HG02885 (cell line): ENCODE results near the gene AK3.
"Not testable (repeated sequence)": the region's sequence is repeated elsewhere in the genome, so short reads cannot be mapped to it uniquely, and the experiment has no call there.

Experiments used
- ATAC-seq: cut with Tn5 transposase; IDR thresholded peaks from one replicate; pipeline ENCODE4 v1.9.1; 2021; ENCODE audit warnings: mild to moderate bottlenecking; ENCODE audit not compliant: unreplicated experiment, poor library complexity

AK3 gene

GRCh38 chr9:4670591-4670990, 70.4 kb downstream of the AK3 start:
- ATAC-seq, result no peak

- no peak for ATAC-seq
Measured at GRCh38 chr9:4669890-4670289, 71.1 kb downstream of the AK3 start.

- ATAC-seq, result no peak
Measured at GRCh38 chr9:4668604-4669003, 72.4 kb downstream of the AK3 start.

- ATAC-seq, result no peak
Measured at GRCh38 chr9:4667681-4668080, 73.3 kb downstream of the AK3 start.

- ATAC-seq, result peak; percentile 40
Measured at GRCh38 chr9:4666042-4666699, 74.8 kb downstream of the AK3 start, which contains the start of gene SPATA6L. SPATA6L (minus strand) TSS chr9:4666480; CDS start chr9:4666250, 230 bp downstream.

- ATAC-seq, result no peak
Measured at GRCh38 chr9:4665357-4665756, 75.6 kb downstream of the AK3 start.

GRCh38 chr9:4663956-4664355, 77.0 kb downstream of the AK3 start:
- no peak for ATAC-seq

- no peak for ATAC-seq
Measured at GRCh38 chr9:4662989-4663792, 77.8 kb downstream of the AK3 start.

GRCh38 chr9:4662108-4662988, 78.7 kb downstream of the AK3 start, which contains the start of gene PLPP6:
PLPP6 (plus strand) TSS chr9:4662294; CDS start chr9:4662376, 82 bp downstream.
- ATAC-seq, result peak; percentile 87

GRCh38 chr9:4661611-4662010, 79.4 kb downstream of the AK3 start:
- no peak for ATAC-seq

- ATAC-seq, result no peak
Measured at GRCh38 chr9:4661165-4661564, 79.8 kb downstream of the AK3 start.

- ATAC-seq, result not testable (repeated sequence)
Measured at GRCh38 chr9:4660665-4661064, 80.3 kb downstream of the AK3 start.
